Effector memory CD4-positive, alpha-beta T cell (primary cell): Measurements from ENCODE around the gene BPIFA2.

Experiments
- DNase-seq, 3 donors: peaks; one replicate each; pipeline ENCODE4 v3.0.0-alpha.2; 2020
- H3K27ac ChIP-seq: 2 replicates; pipeline ENCODE4 v1.7.0; 2013; ENCODE audit warnings: mild to moderate bottlenecking, low read length, moderate library complexity; ENCODE audit not compliant: insufficient read depth, poor library complexity, severe bottlenecking
- H3K27me3 ChIP-seq: replicated peaks from 2 replicates; pipeline ENCODE4 v1.7.0; 2013; ENCODE audit warnings: mild to moderate bottlenecking, low read length; ENCODE audit not compliant: insufficient read depth, control insufficient read depth, poor library complexity, severe bottlenecking
- H3K36me3 ChIP-seq: 2 replicates; pipeline ENCODE4 v1.7.0; 2013; ENCODE audit warnings: mild to moderate bottlenecking, low read length, moderate library complexity; ENCODE audit not compliant: control insufficient read depth, insufficient read depth
- H3K4me1 ChIP-seq: 2 replicates; pipeline ENCODE4 v1.7.0; 2013; ENCODE audit warnings: low read length, mild to moderate bottlenecking; ENCODE audit not compliant: control insufficient read depth, insufficient read depth, poor library complexity, severe bottlenecking
- H3K4me3 ChIP-seq: 2 replicates; pipeline ENCODE4 v1.7.0; 2013; ENCODE audit warnings: low read length, low read depth, mild to moderate bottlenecking; ENCODE audit not compliant: insufficient read depth, poor library complexity, severe bottlenecking
- H3K9me3 ChIP-seq: 2 replicates; pipeline ENCODE4 v1.7.0; 2013; ENCODE audit warnings: mild to moderate bottlenecking, low read length, moderate library complexity; ENCODE audit not compliant: control insufficient read depth

The BPIFA2 gene

GRCh38 chr20:33131949-33132473 lies 35.9 kb upstream of the BPIFA2 start:
- Histone ChIP-seq H3K9me3 (no peaks in the 10 kb centered on the region), H3K4me3 (no peak overlapping the region), H3K4me1 (no peaks in the 10 kb centered on the region), H3K27ac (no peak overlapping the region), H3K36me3 (no peaks in the 10 kb centered on the region), H3K27me3 (peaks cover 3% of the 10 kb centered on the region)
- DNase-seq, result no peak

- H3K4me3 ChIP-seq, result no peak overlapping the region
- H3K27me3 ChIP-seq, result peaks cover 3% of the 10 kb centered on the region
- no peak overlapping the region for H3K27ac ChIP-seq
- no peak for DNase-seq
- H3K9me3 ChIP-seq, result no peaks in the 10 kb centered on the region
- H3K36me3 ChIP-seq, result no peaks in the 10 kb centered on the region
- no peaks in the 10 kb centered on the region for H3K4me1 ChIP-seq
These were observed 35.2 kb upstream of the BPIFA2 start for GRCh38 chr20:33132513-33133372.

GRCh38 chr20:33133373-33133941 lies 34.5 kb upstream of the BPIFA2 start:
- Histone ChIP-seq H3K27me3 (peaks cover 3% of the 10 kb centered on the region), H3K27ac (no peak overlapping the region), H3K36me3 (no peaks in the 10 kb centered on the region), H3K9me3 (no peaks in the 10 kb centered on the region), H3K4me3 (no peak overlapping the region), H3K4me1 (no peaks in the 10 kb centered on the region)
- no peak for DNase-seq

GRCh38 chr20:33137195-33137594 lies 30.8 kb upstream of the BPIFA2 start:
- H3K27ac ChIP-seq, result no peak overlapping the region
- H3K9me3 ChIP-seq, result no peaks in the 10 kb centered on the region
- no peaks in the 10 kb centered on the region for H3K36me3 ChIP-seq
- H3K4me3 ChIP-seq, result no peak overlapping the region
- DNase-seq, result no peak
- no peaks in the 10 kb centered on the region for H3K4me1 ChIP-seq
- H3K27me3 ChIP-seq, result peaks cover 2% of the 10 kb centered on the region

- H3K36me3 ChIP-seq, result no peaks in the 10 kb centered on the region
These were observed 28.5 kb upstream of the BPIFA2 start for GRCh38 chr20:33139467-33139866.

GRCh38 chr20:33145521-33145920 lies 22.4 kb upstream of the BPIFA2 start:
- Histone ChIP-seq H3K27ac (no peak overlapping the region), H3K4me3 (no peak overlapping the region), H3K36me3 (no peaks in the 10 kb centered on the region), H3K27me3 (peaks cover 5% of the 10 kb centered on the region), H3K4me1 (no peaks in the 10 kb centered on the region), H3K9me3 (no peaks in the 10 kb centered on the region)
- no peak for DNase-seq

More at GRCh38 chr20:33139467-33139866, 28.5 kb upstream of the BPIFA2 start:
- Histone ChIP-seq H3K27me3 (no peaks in the 10 kb centered on the region), H3K4me3 (no peak overlapping the region), H3K27ac (no peak overlapping the region), H3K4me1 (no peaks in the 10 kb centered on the region), H3K9me3 (no peaks in the 10 kb centered on the region)
- DNase-seq, result no peak

- Histone ChIP-seq H3K4me1 (no peaks in the 10 kb centered on the region), H3K36me3 (no peaks in the 10 kb centered on the region), H3K4me3 (no peak overlapping the region), H3K9me3 (no peaks in the 10 kb centered on the region), H3K27ac (no peak overlapping the region), H3K27me3 (peaks cover 5% of the 10 kb centered on the region)
- no peak for DNase-seq
These were observed 20.7 kb upstream of the BPIFA2 start for GRCh38 chr20:33147299-33147698.

GRCh38 chr20:33148040-33148439 lies 19.9 kb upstream of the BPIFA2 start:
- Histone ChIP-seq H3K4me1 (no peaks in the 10 kb centered on the region), H3K36me3 (no peaks in the 10 kb centered on the region), H3K4me3 (no peak overlapping the region), H3K27me3 (peaks cover 5% of the 10 kb centered on the region), H3K9me3 (no peaks in the 10 kb centered on the region), H3K27ac (no peak overlapping the region)
- DNase-seq, result no peak

GRCh38 chr20:33154252-33154651 lies 13.7 kb upstream of the BPIFA2 start:
- no peak for DNase-seq
- no peak overlapping the region for H3K27ac ChIP-seq
- H3K4me3 ChIP-seq, result no peak overlapping the region
- H3K4me1 ChIP-seq, result no peaks in the 10 kb centered on the region
- H3K9me3 ChIP-seq, result no peaks in the 10 kb centered on the region
- no peaks in the 10 kb centered on the region for H3K36me3 ChIP-seq
- no peaks in the 10 kb centered on the region for H3K27me3 ChIP-seq
